ENCODE results near the gene ATP5PF.
"Not testable (repeated sequence)": the region's sequence is repeated elsewhere in the genome, so short reads cannot be mapped to it uniquely, and the experiment has no call there.

GRCh38 chr21:25778126-25778875, 43.6 kb upstream of the ATP5PF start:
- TF ChIP-seq CTCF (IDR thresholded peaks at IDR 0.05); EP300 (IDR thresholded peaks at IDR 0.05); POLR2A (IDR thresholded peaks at IDR 0.05; ENCODE audit: low read depth); POLR2AphosphoS5 (IDR thresholded peaks at IDR 0.05): not testable (repeated sequence)

Measured in esophagus muscularis mucosa (tissue), 4 donors.